ENCODE data around the gene GPR132.

DNA sequence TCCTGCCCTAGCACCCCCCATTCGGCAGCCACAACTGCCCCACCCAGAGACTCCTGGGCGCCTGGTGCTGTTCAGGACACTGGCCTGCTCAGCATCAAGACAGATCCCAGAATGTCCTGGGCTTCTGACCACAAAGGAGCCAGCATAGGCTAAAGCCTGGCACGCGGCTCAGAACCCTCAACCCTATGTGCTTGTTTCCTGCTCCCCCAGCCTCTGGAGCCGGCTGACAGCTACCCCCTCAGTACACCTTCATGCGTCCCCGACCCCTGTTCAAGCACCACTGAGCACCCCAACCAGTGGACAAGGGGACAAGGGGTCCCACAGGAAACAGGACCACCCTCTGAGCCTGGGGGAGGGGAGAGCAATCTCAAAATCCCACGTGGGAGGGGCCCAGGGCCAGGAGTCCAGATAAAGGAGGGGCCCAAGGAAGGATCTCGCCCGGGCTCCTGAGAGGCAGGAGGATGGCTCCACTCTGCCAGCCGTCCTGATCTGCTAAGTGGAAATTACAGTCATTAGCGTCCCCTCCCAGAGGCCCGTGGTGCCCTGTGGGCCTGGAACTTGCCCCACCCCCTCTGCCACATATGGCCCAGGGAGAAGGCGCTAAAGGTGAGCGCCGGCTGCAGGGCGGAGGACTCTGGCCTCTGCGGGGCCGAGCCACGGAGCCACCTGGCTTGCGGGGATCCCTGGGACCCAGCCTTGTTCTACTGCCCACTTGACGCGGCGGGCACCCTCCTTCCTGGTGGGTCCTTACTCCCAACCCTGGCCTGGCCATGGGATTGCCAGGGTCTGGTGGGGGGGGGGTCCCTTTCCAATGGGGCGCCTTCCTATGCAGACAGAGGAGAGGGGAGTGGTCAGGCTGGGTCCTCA, 27.2 kb upstream of the GPR132 start:
- TF ChIP-seq, protein P1, sequence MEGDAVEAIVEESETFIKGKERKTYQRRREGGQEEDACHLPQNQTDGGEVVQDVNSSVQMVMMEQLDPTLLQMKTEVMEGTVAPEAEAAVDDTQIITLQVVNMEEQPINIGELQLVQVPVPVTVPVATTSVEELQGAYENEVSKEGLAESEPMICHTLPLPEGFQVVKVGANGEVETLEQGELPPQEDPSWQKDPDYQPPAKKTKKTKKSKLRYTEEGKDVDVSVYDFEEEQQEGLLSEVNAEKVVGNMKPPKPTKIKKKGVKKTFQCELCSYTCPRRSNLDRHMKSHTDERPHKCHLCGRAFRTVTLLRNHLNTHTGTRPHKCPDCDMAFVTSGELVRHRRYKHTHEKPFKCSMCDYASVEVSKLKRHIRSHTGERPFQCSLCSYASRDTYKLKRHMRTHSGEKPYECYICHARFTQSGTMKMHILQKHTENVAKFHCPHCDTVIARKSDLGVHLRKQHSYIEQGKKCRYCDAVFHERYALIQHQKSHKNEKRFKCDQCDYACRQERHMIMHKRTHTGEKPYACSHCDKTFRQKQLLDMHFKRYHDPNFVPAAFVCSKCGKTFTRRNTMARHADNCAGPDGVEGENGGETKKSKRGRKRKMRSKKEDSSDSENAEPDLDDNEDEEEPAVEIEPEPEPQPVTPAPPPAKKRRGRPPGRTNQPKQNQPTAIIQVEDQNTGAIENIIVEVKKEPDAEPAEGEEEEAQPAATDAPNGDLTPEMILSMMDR (IDR thresholded peaks at IDR 0.05; ENCODE audit: control extremely low read depth in 1 of 3, insufficient read depth in 1 of 3, low read depth in 1 of 3, low read length in 3 of 3), result no peak
- TF ChIP-seq, protein P2, sequence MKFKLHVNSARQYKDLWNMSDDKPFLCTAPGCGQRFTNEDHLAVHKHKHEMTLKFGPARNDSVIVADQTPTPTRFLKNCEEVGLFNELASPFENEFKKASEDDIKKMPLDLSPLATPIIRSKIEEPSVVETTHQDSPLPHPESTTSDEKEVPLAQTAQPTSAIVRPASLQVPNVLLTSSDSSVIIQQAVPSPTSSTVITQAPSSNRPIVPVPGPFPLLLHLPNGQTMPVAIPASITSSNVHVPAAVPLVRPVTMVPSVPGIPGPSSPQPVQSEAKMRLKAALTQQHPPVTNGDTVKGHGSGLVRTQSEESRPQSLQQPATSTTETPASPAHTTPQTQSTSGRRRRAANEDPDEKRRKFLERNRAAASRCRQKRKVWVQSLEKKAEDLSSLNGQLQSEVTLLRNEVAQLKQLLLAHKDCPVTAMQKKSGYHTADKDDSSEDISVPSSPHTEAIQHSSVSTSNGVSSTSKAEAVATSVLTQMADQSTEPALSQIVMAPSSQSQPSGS (IDR thresholded peaks at IDR 0.05; ENCODE audit: low read length), result no peak
- no peak for TF ChIP-seq POLR2AphosphoS5 (IDR thresholded peaks at IDR 0.05; ENCODE audit: low read depth, low read length)
- TF ChIP-seq, protein P3, sequence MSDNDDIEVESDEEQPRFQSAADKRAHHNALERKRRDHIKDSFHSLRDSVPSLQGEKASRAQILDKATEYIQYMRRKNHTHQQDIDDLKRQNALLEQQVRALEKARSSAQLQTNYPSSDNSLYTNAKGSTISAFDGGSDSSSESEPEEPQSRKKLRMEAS (IDR thresholded peaks at IDR 0.05), result no peak
- no peak for TF ChIP-seq SP2 (IDR thresholded peaks at IDR 0.05; ENCODE audit: low read length)
- no peak for TF ChIP-seq EGR1 (IDR thresholded peaks at IDR 0.05; ENCODE audit: borderline replicate concordance, low read depth, low read length)
- no peak for TF ChIP-seq TAF1 (IDR thresholded peaks at IDR 0.05; ENCODE audit: low read depth, low read length)

Data from H1 (cell line).